Glutamatergic neuron (in vitro differentiated cells): ENCODE results near the gene PPP6R3. TPM values are rescaled to one million over a fixed set of nuclear protein-coding genes. Genes with fewer than 3 reads are reported as not detected.

Experiments
- DNase-seq: peaks from one replicate; pipeline ENCODE4 v3.0.0; 2022
- H3K27ac Mint-ChIP-seq: one replicate; pipeline ENCODE4 v1.8.0; 2020; ENCODE audit warnings: mild to moderate bottlenecking, mixed read lengths, inconsistent platforms; ENCODE audit not compliant: unreplicated experiment
- H3K27me3 Mint-ChIP-seq: one replicate; pipeline ENCODE4 v1.8.0; 2020; ENCODE audit warnings: mild to moderate bottlenecking, moderate library complexity, mixed read lengths, inconsistent platforms; ENCODE audit not compliant: unreplicated experiment
- H3K36me3 Mint-ChIP-seq: one replicate; pipeline ENCODE4 v1.8.0; 2020; ENCODE audit warnings: mild to moderate bottlenecking, mixed read lengths, inconsistent platforms; ENCODE audit not compliant: unreplicated experiment
- H3K4me1 Mint-ChIP-seq: one replicate; pipeline ENCODE4 v1.8.0; 2020; ENCODE audit warnings: mild to moderate bottlenecking, low read depth, mixed read lengths, inconsistent platforms; ENCODE audit not compliant: unreplicated experiment
- H3K4me3 Mint-ChIP-seq: one replicate; pipeline ENCODE4 v1.8.0; 2020; ENCODE audit warnings: mild to moderate bottlenecking, mixed read lengths, inconsistent platforms; ENCODE audit not compliant: unreplicated experiment
- H3K9me3 Mint-ChIP-seq: one replicate; pipeline ENCODE4 v1.8.0; 2020; ENCODE audit warnings: mild to moderate bottlenecking, moderate library complexity, mixed read lengths, inconsistent platforms; ENCODE audit not compliant: unreplicated experiment
- total RNA-seq: library from RNA; stranded (reverse); fragmentation: NEBNext Ultra II Directional; extraction: Animal tissue kit (Norgen Biotek cat#: 25700); gene quantifications from one replicate; pipeline ENCODE4 v1.2.1, GENCODE V29; 2021; ENCODE audit not compliant: unreplicated experiment
- TF ChIP-seq, protein P1 (sequence below): fragments of 200-600 bp; sonication (generic); IDR thresholded peaks from one replicate; pipeline ENCODE4 v1.5.0; 2021; ENCODE audit not compliant: partially characterized antibody, unreplicated experiment

Gene PPP6R3
- total RNA-seq, 1 donor from 2014 or later: 312 TPM

DNA sequence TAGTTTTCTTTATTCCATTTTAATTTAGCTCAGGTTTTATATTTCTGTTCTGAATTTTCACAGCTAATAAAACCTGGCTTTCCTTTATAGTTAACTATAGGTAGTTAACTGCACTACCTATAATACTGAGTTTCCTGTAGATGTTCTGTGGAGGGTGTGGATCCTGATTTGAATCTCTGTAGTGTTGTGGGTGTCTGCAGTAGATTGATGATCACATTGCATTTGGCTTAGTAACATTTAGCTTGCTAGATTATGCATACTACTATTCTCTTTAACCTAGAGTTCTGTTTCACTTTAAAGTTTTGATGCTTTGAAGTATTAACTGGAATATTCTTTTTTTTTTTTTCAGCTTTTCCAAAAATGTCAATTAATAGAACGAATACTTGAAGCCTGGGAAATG, 110.1 kb downstream of the PPP6R3 start:
- DNase-seq: no peak
- no peak overlapping the region for H3K4me3 Mint-ChIP-seq
- TF ChIP-seq, protein P1, sequence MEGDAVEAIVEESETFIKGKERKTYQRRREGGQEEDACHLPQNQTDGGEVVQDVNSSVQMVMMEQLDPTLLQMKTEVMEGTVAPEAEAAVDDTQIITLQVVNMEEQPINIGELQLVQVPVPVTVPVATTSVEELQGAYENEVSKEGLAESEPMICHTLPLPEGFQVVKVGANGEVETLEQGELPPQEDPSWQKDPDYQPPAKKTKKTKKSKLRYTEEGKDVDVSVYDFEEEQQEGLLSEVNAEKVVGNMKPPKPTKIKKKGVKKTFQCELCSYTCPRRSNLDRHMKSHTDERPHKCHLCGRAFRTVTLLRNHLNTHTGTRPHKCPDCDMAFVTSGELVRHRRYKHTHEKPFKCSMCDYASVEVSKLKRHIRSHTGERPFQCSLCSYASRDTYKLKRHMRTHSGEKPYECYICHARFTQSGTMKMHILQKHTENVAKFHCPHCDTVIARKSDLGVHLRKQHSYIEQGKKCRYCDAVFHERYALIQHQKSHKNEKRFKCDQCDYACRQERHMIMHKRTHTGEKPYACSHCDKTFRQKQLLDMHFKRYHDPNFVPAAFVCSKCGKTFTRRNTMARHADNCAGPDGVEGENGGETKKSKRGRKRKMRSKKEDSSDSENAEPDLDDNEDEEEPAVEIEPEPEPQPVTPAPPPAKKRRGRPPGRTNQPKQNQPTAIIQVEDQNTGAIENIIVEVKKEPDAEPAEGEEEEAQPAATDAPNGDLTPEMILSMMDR: no peak
- peaks cover 5% of the 10 kb centered on the region for H3K4me1 Mint-ChIP-seq
- no peaks in the 10 kb centered on the region for H3K27me3 Mint-ChIP-seq
- no peaks in the 10 kb centered on the region for H3K36me3 Mint-ChIP-seq
- no peak overlapping the region for H3K27ac Mint-ChIP-seq
- peaks cover 2% of the 10 kb centered on the region for H3K9me3 Mint-ChIP-seq

GRCh38 chr11:68574308-68574707, 113.8 kb downstream of the PPP6R3 start:
- H3K9me3 Mint-ChIP-seq: peaks cover 2% of the 10 kb centered on the region
- no peak overlapping the region for H3K27ac Mint-ChIP-seq
- no peak for DNase-seq
- H3K4me1 Mint-ChIP-seq: peaks cover 3% of the 10 kb centered on the region
- H3K27me3 Mint-ChIP-seq: no peaks in the 10 kb centered on the region
- no peaks in the 10 kb centered on the region for H3K36me3 Mint-ChIP-seq
- no peak overlapping the region for H3K4me3 Mint-ChIP-seq
- TF ChIP-seq, protein P1: no peak

- Mint-ChIP-seq H3K9me3 (peaks cover 2% of the 10 kb centered on the region), H3K36me3 (no peaks in the 10 kb centered on the region), H3K4me1 (peaks cover 3% of the 10 kb centered on the region)
Observed at GRCh38 chr11:68575025-68575665, 114.6 kb downstream of the PPP6R3 start.

GRCh38 chr11:68579455-68579854, 118.9 kb downstream of the PPP6R3 start:
- Mint-ChIP-seq H3K4me3 (no peak overlapping the region), H3K9me3 (peaks cover 3% of the 10 kb centered on the region), H3K4me1 (peaks cover 3% of the 10 kb centered on the region), H3K36me3 (no peaks in the 10 kb centered on the region), H3K27me3 (no peaks in the 10 kb centered on the region), H3K27ac (no peak overlapping the region)
- TF ChIP-seq, protein P1: no peak
- DNase-seq: no peak

More at GRCh38 chr11:68575025-68575665, 114.6 kb downstream of the PPP6R3 start:
- no peak for DNase-seq
- Mint-ChIP-seq H3K27me3 (no peaks in the 10 kb centered on the region), H3K27ac (no peak overlapping the region), H3K4me3 (no peak overlapping the region)
- TF ChIP-seq, protein P1: no peak

GRCh38 chr11:68581439-68581838, 120.9 kb downstream of the PPP6R3 start:
- Mint-ChIP-seq H3K27me3 (no peaks in the 10 kb centered on the region), H3K9me3 (peaks cover 3% of the 10 kb centered on the region), H3K27ac (no peak overlapping the region), H3K36me3 (no peaks in the 10 kb centered on the region), H3K4me3 (no peak overlapping the region), H3K4me1 (peaks cover 1% of the 10 kb centered on the region)
- TF ChIP-seq, protein P1: no peak
- no peak for DNase-seq
